ENCODE measurements around the gene CCL22. TPM values are rescaled to one million over a fixed set of nuclear protein-coding genes. Genes with fewer than 3 reads are reported as not detected.

Gene CCL22
- total RNA-seq, 1 experiment from 2014 or later: 0.68 TPM

- H3K4me3 Mint-ChIP-seq (ENCODE audit: unreplicated experiment): no peak overlapping the region
- H3K27me3 Mint-ChIP-seq (ENCODE audit: insufficient read depth, unreplicated experiment): no peaks in the 10 kb centered on the region
- H3K4me1 Mint-ChIP-seq (ENCODE audit: low read depth, unreplicated experiment): peaks cover 14% of the 10 kb centered on the region
- Histone ChIP-seq H3K36me3 (ENCODE audit: control insufficient read depth, insufficient read depth, low read length) (no peaks in the 10 kb centered on the region), H3K4me1 (no peaks in the 10 kb centered on the region), H3K9me3 (no peaks in the 10 kb centered on the region), H3K4me3 (ENCODE audit: low read depth, low read length) (no peak overlapping the region), H3K27me3 (replicated peaks; ENCODE audit: control insufficient read depth, insufficient read depth, low read length) (no peaks in the 10 kb centered on the region)
- no peak for DNase-seq
- H3K27ac Mint-ChIP-seq (ENCODE audit: unreplicated experiment): no peak overlapping the region
- BruUV-seq (replicated peaks): no TSS peak
- TF ChIP-seq CTCF (IDR thresholded peaks at IDR 0.05; ENCODE audit: insufficient read depth in 1 of 2, low read depth in 1 of 2, low read length in 1 of 2, severe bottlenecking in 1 of 2, unreplicated experiment in 1 of 2): no peak
- no peaks in the 10 kb centered on the region for H3K9me3 Mint-ChIP-seq (ENCODE audit: unreplicated experiment)
- ChIA-PET POLR2A (no interaction called here), CTCF (no interaction called here)
- intact Hi-C loops (cut with micrococcal nuclease; ENCODE audit: unreplicated experiment): no loop called here
- H3K36me3 Mint-ChIP-seq (ENCODE audit: insufficient read depth, unreplicated experiment): no peaks in the 10 kb centered on the region
Observed at GRCh38 chr16:57345021-57345420, 13.6 kb upstream of the CCL22 start.

- Mint-ChIP-seq H3K36me3 (ENCODE audit: insufficient read depth, unreplicated experiment) (no peaks in the 10 kb centered on the region), H3K4me3 (ENCODE audit: unreplicated experiment) (no peak overlapping the region), H3K27me3 (ENCODE audit: insufficient read depth, unreplicated experiment) (no peaks in the 10 kb centered on the region), H3K27ac (ENCODE audit: unreplicated experiment) (no peak overlapping the region), H3K4me1 (ENCODE audit: low read depth, unreplicated experiment) (peaks cover 18% of the 10 kb centered on the region), H3K9me3 (ENCODE audit: unreplicated experiment) (no peaks in the 10 kb centered on the region)
- DNase-seq: no peak
- Histone ChIP-seq H3K4me1 (no peaks in the 10 kb centered on the region), H3K9me3 (no peaks in the 10 kb centered on the region), H3K4me3 (ENCODE audit: low read depth, low read length) (no peak overlapping the region), H3K36me3 (ENCODE audit: control insufficient read depth, insufficient read depth, low read length) (no peaks in the 10 kb centered on the region), H3K27me3 (replicated peaks; ENCODE audit: control insufficient read depth, insufficient read depth, low read length) (no peaks in the 10 kb centered on the region)
- BruUV-seq (replicated peaks): no TSS peak
- no peak for TF ChIP-seq CTCF (IDR thresholded peaks at IDR 0.05; ENCODE audit: insufficient read depth in 1 of 2, low read depth in 1 of 2, low read length in 1 of 2, severe bottlenecking in 1 of 2, unreplicated experiment in 1 of 2)
- POLR2A ChIA-PET: no interaction called here
- intact Hi-C loops (cut with micrococcal nuclease; ENCODE audit: unreplicated experiment): no loop called here
- CTCF ChIA-PET: interaction anchor here (0.5 kb wide), 1 partner anchor 415 kb away, joined by 3 read pairs; no protein-coding TSS in a partner anchor
Observed at GRCh38 chr16:57345666-57346204, 12.8 kb upstream of the CCL22 start.

- ChIA-PET POLR2A (no interaction called here), CTCF (no interaction called here)
- Histone ChIP-seq H3K4me1 (no peaks in the 10 kb centered on the region), H3K9me3 (no peaks in the 10 kb centered on the region), H3K4me3 (ENCODE audit: low read depth, low read length) (no peak overlapping the region), H3K27me3 (replicated peaks; ENCODE audit: control insufficient read depth, insufficient read depth, low read length) (no peaks in the 10 kb centered on the region), H3K36me3 (ENCODE audit: control insufficient read depth, insufficient read depth, low read length) (no peaks in the 10 kb centered on the region)
- no peak overlapping the region for H3K27ac Mint-ChIP-seq (ENCODE audit: unreplicated experiment)
- no peaks in the 10 kb centered on the region for H3K27me3 Mint-ChIP-seq (ENCODE audit: insufficient read depth, unreplicated experiment)
- no peaks in the 10 kb centered on the region for H3K9me3 Mint-ChIP-seq (ENCODE audit: unreplicated experiment)
- no TSS peak for BruUV-seq (replicated peaks)
- H3K4me3 Mint-ChIP-seq (ENCODE audit: unreplicated experiment): no peak overlapping the region
- no peaks in the 10 kb centered on the region for H3K36me3 Mint-ChIP-seq (ENCODE audit: insufficient read depth, unreplicated experiment)
- peaks cover 11% of the 10 kb centered on the region for H3K4me1 Mint-ChIP-seq (ENCODE audit: low read depth, unreplicated experiment)
- DNase-seq: no peak
- intact Hi-C loops (cut with micrococcal nuclease; ENCODE audit: unreplicated experiment): no loop called here
- no peak for TF ChIP-seq CTCF (IDR thresholded peaks at IDR 0.05; ENCODE audit: insufficient read depth in 1 of 2, low read depth in 1 of 2, low read length in 1 of 2, severe bottlenecking in 1 of 2, unreplicated experiment in 1 of 2)
Observed at GRCh38 chr16:57347858-57348257, 10.7 kb upstream of the CCL22 start.
